Psoas muscle (tissue), 8 donors: ENCODE data around the gene PDLIM1. TPM values are rescaled to one million over a fixed set of nuclear protein-coding genes. Genes with fewer than 3 reads are reported as not detected.

Source experiments
- ATAC-seq, 4 donors: fragments of 200-7000 bp; cut with Tn5 transposase; one replicate each; pipeline ENCODE4 v1.9.1; 2020; ENCODE audit warnings: moderate library complexity in 3 of 4, mild to moderate bottlenecking in 2 of 4
- DNase-seq, 2 donors: peaks; one replicate each; pipeline ENCODE4 v3.0.0-alpha.2; 2020
- H3K27ac ChIP-seq: fragments of 200-600 bp; one replicate; pipeline ENCODE4 v1.8.0; 2022
- H3K27me3 ChIP-seq, 3 donors: fragments of 200-600 bp in 1 of 3; one replicate each; pipeline versions ENCODE4 v1.6.1 to v1.8.0; 2013 to 2022; ENCODE audit warnings: low read length in 2 of 3, mild to moderate bottlenecking in 2 of 3, moderate library complexity in 1 of 3; ENCODE audit not compliant: insufficient read depth in 3 of 3
- H3K36me3 ChIP-seq, 2 donors: fragments of 200-600 bp in 1 of 2; one replicate each; pipeline versions ENCODE4 v1.6.1 to v1.8.0; 2013 to 2022; ENCODE audit warnings: low read depth in 1 of 2, mild to moderate bottlenecking in 1 of 2, moderate library complexity in 1 of 2; ENCODE audit not compliant: insufficient read depth in 1 of 2
- H3K4me1 ChIP-seq: fragments of 200-600 bp; one replicate; pipeline ENCODE4 v1.8.0; 2022
- H3K4me3 ChIP-seq: fragments of 200-600 bp; one replicate; pipeline ENCODE4 v1.8.0; 2022; ENCODE audit warnings: mild to moderate bottlenecking
- H3K9me3 ChIP-seq: fragments of 200-600 bp; one replicate; pipeline ENCODE4 v1.8.0; 2022
- CTCF ChIP-seq: fragments of 200-600 bp; IDR thresholded peaks from one replicate; pipeline ENCODE4 v1.8.0; 2022; ENCODE audit warnings: antibody characterized with exemption
- WGBS, 3 donors: extraction: QIAGEN DNeasy Blood & Tissue Kit; methylation state at CpG; one replicate each; pipeline versions ENCODE4 v1.1.6 to v1.1.7; 2013; 5-methylcytosine and 5-hydroxymethylcytosine counted together
- intact Hi-C, 2 donors: fragments of 100-400 bp; cut with DNase I; formaldehyde crosslinking; loops; one replicate each; pipeline versions ENCODE4 v1.11.0 to v1.14.2; 2022
- long read RNA-seq, 2 donors: library from polyadenylated mRNA; unstranded; transcript quantifications; one replicate each; pipeline ENCODE4 v2.0.0, GENCODE V29; 2021
- polyA plus RNA-seq, 3 donors: library from polyadenylated mRNA; stranded (reverse); fragments of 200-250 nt; gene quantifications; one replicate each; pipeline ENCODE4 v1.2.3, GENCODE V29; 2013
- total RNA-seq, 4 donors: library from RNA; stranded (reverse); fragmentation: NEBNext Ultra II Directional in 2 of 4; extraction: Animal tissue kit (Norgen Biotek cat#: 25700) in 2 of 4; gene quantifications; one replicate each; pipeline versions ENCODE4 v1.2.1 to v1.2.4, GENCODE V29; 2021 to 2023
- donor health status: healthy with polysubstance abuse.
- donor health status: DM: no; HTN: no; CAD: no; lungs with moderate emphysema.
- donor health status: Bipolar disorder and iron deficiency.
- donor health status: healthy.
- donor health status: DM: yes; HTN: yes; CAD: no.
- donor health status: DM: no; HTN: no; CAD: no.
- donor health status: DM: no; HTN: no; CAD: no.
- donor health status: DM: yes; HTN: yes; CAD: no.

The PDLIM1 gene
- total RNA-seq (100 to 1,000 TPM; 267 to 504 (median 329) TPM), polyA plus RNA-seq (100 to 1,000 TPM in 2 of 3 donors, 10 to 100 TPM in 1; 97.3 to 493 (median 311) TPM)
- long read RNA-seq, donor 1, transcript PDLIM1-201 (7 exons, 1,452 nt), result major isoform, 250 of 291 reads
- long read RNA-seq, donor 1, partial matches to known transcripts, result 11 of 291 reads
- long read RNA-seq, donor 1, other reads (novel, unspliced or antisense), result 28 of 291 reads
- long read RNA-seq, donor 2, transcript PDLIM1-202 (6 exons, 850 nt), result minor isoform, 31 of 775 reads
- long read RNA-seq, donor 2, transcript PDLIM1-201 (7 exons, 1,452 nt), result major isoform, 674 of 775 reads
- long read RNA-seq, donor 2, partial matches to known transcripts, result 17 of 775 reads
- long read RNA-seq, donor 2, other reads (novel, unspliced or antisense), result 53 of 775 reads

- peak; percentile 36 for TF ChIP-seq CTCF
- WGBS, 3 donors, result 0 to 1% (median 1%) methylated on average over 71 to 119 of the region's 119 CpGs
- intact Hi-C loops, result no loop called here
- Histone ChIP-seq H3K4me1 (peaks cover 25% of the 10 kb centered on the region), H3K9me3 (no peaks in the 10 kb centered on the region), H3K27me3 (peaks cover 0 to 9% (median 0%) of the 10 kb centered on the region in 3 donors), H3K36me3 (no peaks in the 10 kb centered on the region), H3K4me3 (peak within 1 kb of the TSS; percentile 95), H3K27ac (peak within 1 kb of the TSS; percentile 85)
- peak; percentile 77 to 86 (median 82) for ATAC-seq
- DNase-seq, result peak; percentile 85 to 92
These were observed at the start of gene PDLIM1 for GRCh38 chr10:95290461-95291364. Gene PDLIM1 (minus strand): TSS chr10:95291003. CDS start chr10:95290915, 88 bp downstream.

- Histone ChIP-seq H3K9me3 (no peaks in the 10 kb centered on the region), H3K27me3 (no peaks in the 10 kb centered on the region), H3K36me3 (peaks cover 0 to 95% of the 10 kb centered on the region in 2 donors), H3K4me3 (no peak overlapping the region), H3K4me1 (peaks cover 13% of the 10 kb centered on the region), H3K27ac (no peak overlapping the region)
- ATAC-seq (no peak), DNase-seq (no peak)
- intact Hi-C loops, result no loop called here
- WGBS, 3 donors, result 89 to 97% (median 96%) methylated on average over 1 of the region's 1 CpG
- TF ChIP-seq CTCF, result no peak
These were observed 49.1 kb upstream of the PDLIM1 start for GRCh38 chr10:95339863-95340262.

DNA sequence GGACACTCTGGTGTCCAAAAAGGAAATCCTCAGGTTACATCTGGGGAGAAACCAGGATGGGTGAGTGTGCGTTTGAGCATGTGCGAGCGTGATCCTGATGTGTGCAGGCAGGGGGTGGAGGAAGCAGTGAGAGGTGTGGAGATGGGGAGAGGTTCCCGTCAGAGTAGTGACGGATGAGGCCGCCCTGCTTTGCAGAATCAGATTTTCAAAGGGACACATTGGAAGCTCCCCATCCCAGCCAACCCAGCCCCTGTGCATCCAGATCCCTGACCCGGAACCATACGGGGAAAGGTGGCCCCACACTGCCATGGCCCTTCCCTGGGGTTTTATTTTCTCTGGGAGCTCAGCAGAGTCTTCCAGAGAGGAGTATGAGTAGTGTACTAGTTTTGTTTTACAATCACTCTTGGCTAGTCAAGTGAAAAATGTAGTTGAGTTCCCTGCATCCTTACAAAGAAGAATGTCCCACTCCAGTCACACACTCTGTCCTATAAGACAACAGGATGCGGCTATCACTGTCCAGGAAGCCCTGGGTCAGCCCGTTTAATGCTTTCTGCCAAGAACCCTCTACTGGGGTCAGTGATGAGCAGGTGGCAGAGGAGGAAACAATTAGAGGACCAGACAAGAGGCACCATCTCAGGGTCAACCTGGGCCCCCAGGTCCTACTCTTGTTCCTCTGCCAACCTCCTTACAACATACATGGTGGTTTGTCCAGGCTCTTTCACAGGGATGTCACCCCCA lies 46.8 kb upstream of the PDLIM1 start:
- Histone ChIP-seq H3K27ac (no peak overlapping the region), H3K9me3 (no peaks in the 10 kb centered on the region), H3K27me3 (no peaks in the 10 kb centered on the region), H3K36me3 (peaks cover 0 to 84% of the 10 kb centered on the region in 2 donors), H3K4me1 (peaks cover 25% of the 10 kb centered on the region), H3K4me3 (no peak overlapping the region)
- no peak for DNase-seq
- no peak for TF ChIP-seq CTCF
- 78 to 86% (median 80%) methylated on average over 10 of the region's 10 CpGs for WGBS, 3 donors
- intact Hi-C loops, result no loop called here
- ATAC-seq, result peak in 1 of 4 donors; percentile 27

GRCh38 chr10:95336702-95337101 lies 45.9 kb upstream of the PDLIM1 start:
- peak in 1 of 4 donors; percentile 1 for ATAC-seq
- Histone ChIP-seq H3K9me3 (no peaks in the 10 kb centered on the region), H3K27ac (peak overlapping the region; percentile 83), H3K4me3 (no peak overlapping the region), H3K4me1 (peaks cover 25% of the 10 kb centered on the region), H3K36me3 (peaks cover 0 to 78% of the 10 kb centered on the region in 2 donors), H3K27me3 (no peaks in the 10 kb centered on the region)
- DNase-seq, result no peak
- intact Hi-C loops, result no loop called here
- TF ChIP-seq CTCF, result no peak
- 92 to 96% (median 95%) methylated on average over 9 of the region's 9 CpGs for WGBS, 3 donors
